Measurements from ENCODE around the gene BIRC5. TPM values are rescaled to one million over a fixed set of nuclear protein-coding genes. Genes with fewer than 3 reads are reported as not detected.
"Not testable (repeated sequence)": the region's sequence is repeated elsewhere in the genome, so short reads cannot be mapped to it uniquely, and the experiment has no call there.

Gene BIRC5
- total RNA-seq, 1 experiment from 2014 or later, result 140 TPM

DNA sequence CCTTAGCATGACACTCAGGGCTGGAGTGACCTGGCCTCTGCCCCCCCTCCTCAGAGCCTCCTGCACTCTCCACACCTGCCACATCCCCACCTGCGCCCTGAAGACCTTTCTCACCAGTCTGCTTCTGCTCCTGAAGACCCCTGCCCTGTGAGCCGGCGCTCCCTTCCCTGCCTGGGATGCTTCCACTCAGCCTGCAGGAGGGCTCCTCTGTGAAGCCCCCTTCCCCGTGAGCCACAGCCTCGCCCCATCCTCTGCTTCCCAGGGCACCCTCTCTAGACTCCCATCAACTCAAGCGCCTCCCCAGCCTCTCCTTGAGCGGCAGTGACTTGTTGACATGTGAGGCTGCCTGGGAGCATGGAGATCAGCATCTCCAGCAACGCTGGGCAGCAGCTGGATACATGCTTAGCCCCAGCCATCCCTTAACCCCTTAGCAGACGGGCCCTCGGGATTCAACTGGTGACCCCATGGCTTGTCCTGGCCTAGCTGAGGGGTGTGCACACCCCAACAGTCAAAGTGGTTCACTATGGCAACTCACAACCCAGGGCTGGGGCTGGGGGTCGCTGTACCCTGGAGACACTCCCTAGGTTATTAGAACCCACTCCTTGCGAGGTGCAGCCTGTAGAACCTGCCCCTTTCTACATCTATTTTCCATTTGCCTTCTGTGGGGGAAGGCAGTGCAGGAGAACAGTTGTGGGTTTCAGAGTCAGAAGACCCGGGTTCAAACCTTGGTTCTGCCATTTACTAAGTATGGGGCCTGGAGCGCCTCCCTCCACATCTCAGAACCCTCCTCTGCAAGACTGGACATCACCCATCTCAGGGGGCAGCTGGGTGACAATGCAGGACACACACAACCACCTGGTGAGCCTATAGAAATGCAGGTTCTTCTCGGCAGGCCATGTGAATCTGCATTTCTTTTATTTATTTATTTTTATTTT is 38.9 kb downstream of the BIRC5 start:
- POLR2A ChIA-PET, result no interaction called here
- CTCF ChIA-PET, result interaction anchor here (3.0 kb wide), 1 partner anchor 169 kb away, joined by 61 read pairs; no protein-coding TSS in a partner anchor
- no peak overlapping the region for H3K4me3 ChIP-seq (replicated peaks in 1 of 2; ENCODE audit: low read depth in 1 of 2, low read length in 2 of 2)
- H3K4me2 ChIP-seq (ENCODE audit: low read length), result no peak overlapping the region
- intact Hi-C loops (cut with micrococcal nuclease), result loop anchor here (5.0 kb wide), 1 partner anchor 126 kb away; the partner anchor contains the start of gene TMC6
- DNase-seq (ENCODE audit: low read depth, low spot score) (no peak), ATAC-seq (no peak)
- no peaks in the 10 kb centered on the region for H3K79me2 ChIP-seq (ENCODE audit: insufficient read depth, low read length)
- no TSS peak for BruUV-seq (replicated peaks)
- TF ChIP-seq ELF1 (IDR thresholded peaks at IDR 0.05; ENCODE audit: borderline replicate concordance, low read depth) (no peak), JUND (IDR thresholded peaks at IDR 0.05) (no peak), POLR2AphosphoS5 (IDR thresholded peaks at IDR 0.05; ENCODE audit: low read depth, low read length) (no peak), SRF (IDR thresholded peaks at IDR 0.05; ENCODE audit: low read depth) (no peak), ZFX (IDR thresholded peaks at IDR 0.05) (no peak), SP1 (IDR thresholded peaks at IDR 0.05; ENCODE audit: low read depth) (no peak), TCF7L2 (IDR thresholded peaks at IDR 0.05; ENCODE audit: borderline replicate concordance, extremely low read depth, insufficient read depth, insufficient read length) (no peak), CBX3 (IDR thresholded peaks at IDR 0.05; ENCODE audit: low read depth) (no peak)
- TF ChIP-seq, protein P1, sequence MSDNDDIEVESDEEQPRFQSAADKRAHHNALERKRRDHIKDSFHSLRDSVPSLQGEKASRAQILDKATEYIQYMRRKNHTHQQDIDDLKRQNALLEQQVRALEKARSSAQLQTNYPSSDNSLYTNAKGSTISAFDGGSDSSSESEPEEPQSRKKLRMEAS (IDR thresholded peaks at IDR 0.05), result no peak
- TF ChIP-seq, protein P2, sequence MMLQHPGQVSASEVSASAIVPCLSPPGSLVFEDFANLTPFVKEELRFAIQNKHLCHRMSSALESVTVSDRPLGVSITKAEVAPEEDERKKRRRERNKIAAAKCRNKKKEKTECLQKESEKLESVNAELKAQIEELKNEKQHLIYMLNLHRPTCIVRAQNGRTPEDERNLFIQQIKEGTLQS (IDR thresholded peaks at IDR 0.05), result no peak
- TF ChIP-seq, protein P3, sequence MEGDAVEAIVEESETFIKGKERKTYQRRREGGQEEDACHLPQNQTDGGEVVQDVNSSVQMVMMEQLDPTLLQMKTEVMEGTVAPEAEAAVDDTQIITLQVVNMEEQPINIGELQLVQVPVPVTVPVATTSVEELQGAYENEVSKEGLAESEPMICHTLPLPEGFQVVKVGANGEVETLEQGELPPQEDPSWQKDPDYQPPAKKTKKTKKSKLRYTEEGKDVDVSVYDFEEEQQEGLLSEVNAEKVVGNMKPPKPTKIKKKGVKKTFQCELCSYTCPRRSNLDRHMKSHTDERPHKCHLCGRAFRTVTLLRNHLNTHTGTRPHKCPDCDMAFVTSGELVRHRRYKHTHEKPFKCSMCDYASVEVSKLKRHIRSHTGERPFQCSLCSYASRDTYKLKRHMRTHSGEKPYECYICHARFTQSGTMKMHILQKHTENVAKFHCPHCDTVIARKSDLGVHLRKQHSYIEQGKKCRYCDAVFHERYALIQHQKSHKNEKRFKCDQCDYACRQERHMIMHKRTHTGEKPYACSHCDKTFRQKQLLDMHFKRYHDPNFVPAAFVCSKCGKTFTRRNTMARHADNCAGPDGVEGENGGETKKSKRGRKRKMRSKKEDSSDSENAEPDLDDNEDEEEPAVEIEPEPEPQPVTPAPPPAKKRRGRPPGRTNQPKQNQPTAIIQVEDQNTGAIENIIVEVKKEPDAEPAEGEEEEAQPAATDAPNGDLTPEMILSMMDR (IDR thresholded peaks at IDR 0.05 in 2 of 3, conservative IDR thresholded peaks at IDR 0.05 in 1 of 3; ENCODE audit: borderline replicate concordance in 1 of 3, insufficient read depth in 1 of 3, low read depth in 2 of 3, low read length in 2 of 3), result no peak
- H3K9ac ChIP-seq (ENCODE audit: low read length), result no peak overlapping the region
- no peaks in the 10 kb centered on the region for H3K9me3 ChIP-seq (ENCODE audit: control insufficient read depth in 1 of 2, insufficient read depth in 1 of 2, low read depth in 1 of 2, low read length in 2 of 2)
- RAD21 ChIA-PET (ENCODE audit: low non-redundant PET in 1 of 2, low total read pairs in 2 of 2, uncharacterized antibody in 2 of 2, unreplicated experiment in 2 of 2), result no interaction called here
- peaks cover 5 to 14% of the 10 kb centered on the region in 2 experiments for H3K4me1 ChIP-seq (ENCODE audit: control insufficient read depth in 1 of 2, insufficient read depth in 2 of 2, low read length in 2 of 2)
- no peaks in the 10 kb centered on the region for H3K9me2 ChIP-seq (ENCODE audit: insufficient read depth)
- H2AFZ ChIP-seq (ENCODE audit: low read depth, low read length, poor library complexity, severe bottlenecking), result no peak overlapping the region
- no peaks in the 10 kb centered on the region for H3K36me3 ChIP-seq (ENCODE audit: control insufficient read depth in 1 of 2, insufficient read depth in 2 of 2, low read length in 2 of 2)
- no peaks in the 10 kb centered on the region for H3K27me3 ChIP-seq (ENCODE audit: insufficient read depth, low read length)
- no peak overlapping the region for H3K27ac ChIP-seq (ENCODE audit: low read depth, low read length)
- no peaks in the 10 kb centered on the region for H4K20me1 ChIP-seq (ENCODE audit: insufficient read depth)

DNA sequence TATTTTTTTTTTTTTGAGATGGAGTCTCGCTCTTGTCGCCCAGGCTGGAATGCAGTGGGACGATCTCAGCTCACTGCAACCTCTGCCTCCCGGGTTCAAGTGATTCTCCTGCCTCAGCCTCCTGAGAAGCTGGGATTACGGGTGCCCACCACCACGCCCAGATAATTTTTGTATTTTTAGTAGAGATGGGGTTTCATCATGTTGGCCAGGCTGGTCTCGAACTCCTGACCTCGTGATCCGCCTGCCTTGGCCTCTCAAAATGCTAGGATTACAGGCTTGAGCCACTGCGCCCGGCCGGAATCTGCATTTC is 39.5 kb downstream of the BIRC5 start:
- H3K79me2 ChIP-seq (ENCODE audit: insufficient read depth, low read length); RAD21 ChIA-PET (ENCODE audit: low non-redundant PET in 1 of 2, low total read pairs in 2 of 2, uncharacterized antibody in 2 of 2, unreplicated experiment in 2 of 2); H3K36me3 ChIP-seq (ENCODE audit: control insufficient read depth in 1 of 2, insufficient read depth in 2 of 2, low read length in 2 of 2); H3K4me2 ChIP-seq (ENCODE audit: low read length); H3K27ac ChIP-seq (ENCODE audit: low read depth, low read length); CTCF ChIA-PET; ATAC-seq; BruUV-seq (replicated peaks); DNase-seq (ENCODE audit: low read depth, low spot score); POLR2A ChIA-PET; H3K9me2 ChIP-seq (ENCODE audit: insufficient read depth); H4K20me1 ChIP-seq (ENCODE audit: insufficient read depth); H3K4me3 ChIP-seq (replicated peaks in 1 of 2; ENCODE audit: low read depth in 1 of 2, low read length in 2 of 2); H3K27me3 ChIP-seq (ENCODE audit: insufficient read depth, low read length); H2AFZ ChIP-seq (ENCODE audit: low read depth, low read length, poor library complexity, severe bottlenecking); H3K9me3 ChIP-seq (ENCODE audit: control insufficient read depth in 1 of 2, insufficient read depth in 1 of 2, low read depth in 1 of 2, low read length in 2 of 2); H3K9ac ChIP-seq (ENCODE audit: low read length): not testable (repeated sequence)
- H3K4me1 ChIP-seq (ENCODE audit: control insufficient read depth in 1 of 2, insufficient read depth in 2 of 2, low read length in 2 of 2), result peaks cover 5 to 14% of the 10 kb centered on the region in 2 experiments
- intact Hi-C loops (cut with micrococcal nuclease), result loop anchor here (5.0 kb wide), 1 partner anchor 126 kb away; the partner anchor contains the start of gene TMC6

Data from HCT116 (cell line).